ENCODE data around the gene PGBD1.

Gene PGBD1

GRCh38 chr6:28281288-28282064, at the start of gene PGBD1:
Gene PGBD1 (plus strand): TSS chr6:28281572. CDS start chr6:28283814, 2,242 bp downstream.
- FAIRE-seq = no peak

- no peak for FAIRE-seq
Measured at GRCh38 chr6:28232785-28233184, 48.6 kb upstream of the PGBD1 start.

GRCh38 chr6:28235912-28236452, 45.4 kb upstream of the PGBD1 start:
- FAIRE-seq = no peak

- no peak for FAIRE-seq
Measured at GRCh38 chr6:28239636-28240035, 41.7 kb upstream of the PGBD1 start.

GRCh38 chr6:28240471-28240870, 40.9 kb upstream of the PGBD1 start:
- no peak for FAIRE-seq

- no peak for FAIRE-seq
Measured at GRCh38 chr6:28243946-28244345, 37.4 kb upstream of the PGBD1 start.

GRCh38 chr6:28245206-28245941, 36.0 kb upstream of the PGBD1 start:
- FAIRE-seq = no peak

- no peak for FAIRE-seq
Measured at GRCh38 chr6:28248916-28249315, 32.5 kb upstream of the PGBD1 start.

- FAIRE-seq = no peak
Measured at GRCh38 chr6:28250747-28251146, 30.6 kb upstream of the PGBD1 start.

GRCh38 chr6:28251661-28252008, 29.7 kb upstream of the PGBD1 start:
- FAIRE-seq = no peak

GRCh38 chr6:28252009-28252975, 29.1 kb upstream of the PGBD1 start, which contains the start of gene ZKSCAN4:
Gene ZKSCAN4 (minus strand): TSS chr6:28252269. CDS start chr6:28251980, 289 bp downstream.
- no peak for FAIRE-seq

GRCh38 chr6:28254121-28254519, 27.3 kb upstream of the PGBD1 start:
- no peak for FAIRE-seq

- no peak for FAIRE-seq
Measured at GRCh38 chr6:28257042-28257441, 24.3 kb upstream of the PGBD1 start.

GRCh38 chr6:28258877-28259777, 22.2 kb upstream of the PGBD1 start, which contains the start of gene NKAPL:
Gene NKAPL (plus strand): TSS chr6:28259297. CDS start chr6:28259372, 75 bp downstream.
- no peak for FAIRE-seq

GRCh38 chr6:28263922-28264321, 17.4 kb upstream of the PGBD1 start:
- no peak for FAIRE-seq

- FAIRE-seq = no peak
Measured at GRCh38 chr6:28264834-28265401, 16.5 kb upstream of the PGBD1 start.

GRCh38 chr6:28266563-28266961, 14.8 kb upstream of the PGBD1 start:
- FAIRE-seq = peak; percentile 21

GRCh38 chr6:28266962-28267694, 14.2 kb upstream of the PGBD1 start, which contains the start of gene ZSCAN26:
Gene ZSCAN26 (plus strand): TSS chr6:28267143. CDS start chr6:28271920, 4,777 bp downstream.
- no peak for FAIRE-seq

- no peak for FAIRE-seq
Measured at GRCh38 chr6:28267695-28268059, 13.7 kb upstream of the PGBD1 start.

- no peak for FAIRE-seq
Measured at GRCh38 chr6:28269492-28269891, 11.9 kb upstream of the PGBD1 start.

Measured in colon (tissue), 2 donors.